HG03378 (cell line): Measurements from ENCODE around the gene WDR6.

Source experiments
- ATAC-seq: cut with Tn5 transposase; IDR thresholded peaks from one replicate; pipeline ENCODE4 v1.9.1; 2021; ENCODE audit warnings: mild to moderate bottlenecking, moderate library complexity; ENCODE audit not compliant: unreplicated experiment

Gene WDR6

GRCh38 chr3:49027634-49028033 lies 20.4 kb downstream of the WDR6 start:
- no peak for ATAC-seq

DNA sequence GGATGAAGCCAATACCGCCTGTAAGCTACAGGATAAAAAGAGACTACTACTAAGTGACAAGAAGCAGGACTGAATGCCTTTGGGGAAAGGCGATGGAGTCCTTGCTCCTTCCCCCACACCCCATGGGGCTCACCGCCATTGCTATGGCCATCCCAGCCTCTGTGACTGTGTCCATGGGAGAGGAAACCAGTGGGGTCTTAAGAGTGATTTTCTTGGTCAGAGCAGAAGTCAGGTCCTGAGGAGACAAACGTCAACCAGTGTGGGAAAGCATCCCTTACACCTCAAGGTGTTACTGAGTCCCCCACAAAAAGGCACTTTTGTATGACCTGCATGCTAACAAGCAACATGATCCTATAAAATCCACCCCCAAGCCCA lies 21.1 kb downstream of the WDR6 start:
- no peak for ATAC-seq

GRCh38 chr3:49028673-49029562 lies 21.7 kb downstream of the WDR6 start, which contains the start of gene IMPDH2:
TSS of gene IMPDH2 (minus strand) at chr3:49029398. CDS start at chr3:49029350, 48 bp downstream.
- peak; percentile 70 for ATAC-seq

DNA sequence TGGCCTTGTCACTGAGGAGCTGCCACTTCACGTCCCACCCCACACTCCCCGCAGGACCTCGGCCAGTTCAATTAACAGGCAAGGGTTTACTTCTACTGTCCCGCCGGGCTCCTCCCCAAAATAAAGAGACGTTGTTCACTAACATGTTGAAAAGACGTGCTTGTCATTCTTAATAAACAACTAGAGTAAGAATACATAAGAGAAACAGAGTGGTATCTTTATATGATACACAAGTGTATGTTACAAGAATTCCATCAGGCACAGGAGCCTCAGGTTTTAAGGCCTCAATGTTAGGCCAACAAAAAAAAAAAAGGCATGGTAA lies 22.3 kb downstream of the WDR6 start:
- no peak for ATAC-seq

- no peak for ATAC-seq
These were observed 23.1 kb downstream of the WDR6 start for GRCh38 chr3:49030321-49030720.

GRCh38 chr3:49032646-49033304 lies 25.6 kb downstream of the WDR6 start:
- no peak for ATAC-seq

GRCh38 chr3:49034650-49035049 lies 27.5 kb downstream of the WDR6 start:
- no peak for ATAC-seq

GRCh38 chr3:49035281-49035680 lies 28.1 kb downstream of the WDR6 start:
- ATAC-seq = no peak

GRCh38 chr3:49053543-49053942 lies 46.4 kb downstream of the WDR6 start:
- ATAC-seq = no peak

- ATAC-seq = no peak
These were observed 47.2 kb downstream of the WDR6 start for GRCh38 chr3:49054344-49054862.

GRCh38 chr3:49057268-49057667 lies 50.1 kb downstream of the WDR6 start:
- no peak for ATAC-seq

GRCh38 chr3:49058011-49058410 lies 50.8 kb downstream of the WDR6 start:
- no peak for ATAC-seq
